Amygdala (tissue), 56 donors: ENCODE results near the gene CYP46A1.

Experiments used
- DNase-seq, 56 donors: peaks; one replicate each; lab custom pipeline; 2025; lab: John Stamatoyannopoulos, UW

CYP46A1 gene

GRCh38 chr14:99672506-99673304, 11.4 kb upstream of the CYP46A1 start:
- peak in 4 of 56 donors; percentile 8 to 33 (median 18) for DNase-seq

DNA sequence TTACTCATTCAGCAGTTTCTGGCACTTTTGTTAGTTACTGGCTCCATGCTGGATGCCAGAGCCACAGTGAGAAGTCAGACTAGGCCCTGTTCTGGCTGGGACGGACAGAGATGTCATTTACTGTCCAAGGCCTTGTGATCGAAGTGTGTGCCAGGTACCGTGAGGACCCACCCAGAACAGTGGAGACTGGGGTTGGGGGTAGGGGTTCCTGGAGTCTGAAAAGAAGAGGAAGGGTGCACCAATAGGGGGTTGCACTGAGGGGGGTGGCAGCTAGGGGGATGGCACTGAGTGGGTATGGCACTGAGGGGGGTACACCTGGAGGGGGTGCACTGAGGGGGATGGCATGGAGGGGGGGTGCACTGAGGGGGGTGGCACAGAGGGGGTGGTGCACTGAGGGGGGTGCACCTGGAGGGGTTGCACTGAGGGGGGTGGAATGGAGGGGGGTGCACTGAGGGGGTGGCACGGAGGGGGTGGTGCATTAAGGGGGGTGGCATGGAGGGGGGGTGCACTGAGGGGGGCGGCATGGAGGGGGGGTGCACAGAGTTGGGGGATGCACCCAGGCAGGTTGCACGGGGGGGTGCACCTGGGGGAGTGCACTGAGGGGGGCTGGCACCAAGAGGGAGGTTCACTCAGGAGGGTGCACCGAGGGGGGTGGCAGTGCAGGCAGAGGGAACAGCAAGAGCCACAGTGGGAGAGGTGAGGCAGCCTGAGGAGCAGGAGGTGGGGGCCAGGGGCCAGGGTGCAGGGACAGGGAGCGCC, 10.6 kb upstream of the CYP46A1 start:
- DNase-seq = no peak

DNA sequence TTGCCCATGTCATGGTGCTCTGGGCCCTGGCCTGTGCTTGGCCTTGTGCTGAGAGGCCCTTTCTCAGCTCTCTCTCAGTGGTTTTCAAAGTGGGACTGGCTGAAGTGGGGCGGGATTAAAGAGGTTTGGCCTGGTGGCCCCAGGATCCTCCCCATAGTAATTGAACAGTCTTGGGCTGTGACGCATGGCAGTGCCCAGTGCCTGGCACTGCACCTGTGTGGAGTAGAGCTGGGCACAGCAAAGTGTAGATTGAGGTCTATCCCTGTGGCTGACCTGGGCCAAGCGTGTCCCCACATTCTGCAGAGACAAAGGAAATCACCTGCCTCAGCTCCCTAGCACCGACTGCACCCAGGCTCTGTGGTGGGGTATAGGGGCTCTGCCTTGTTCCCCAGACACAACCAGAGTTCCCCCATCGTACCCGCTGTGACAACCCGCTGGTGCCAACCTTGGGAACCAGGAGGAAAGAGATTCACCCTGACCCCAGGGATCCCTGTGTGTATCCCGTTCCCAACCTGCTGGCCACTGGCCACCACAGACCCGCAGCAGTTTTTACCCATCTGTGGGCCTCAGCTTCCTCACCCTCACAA, 9.9 kb upstream of the CYP46A1 start:
- DNase-seq = no peak

DNA sequence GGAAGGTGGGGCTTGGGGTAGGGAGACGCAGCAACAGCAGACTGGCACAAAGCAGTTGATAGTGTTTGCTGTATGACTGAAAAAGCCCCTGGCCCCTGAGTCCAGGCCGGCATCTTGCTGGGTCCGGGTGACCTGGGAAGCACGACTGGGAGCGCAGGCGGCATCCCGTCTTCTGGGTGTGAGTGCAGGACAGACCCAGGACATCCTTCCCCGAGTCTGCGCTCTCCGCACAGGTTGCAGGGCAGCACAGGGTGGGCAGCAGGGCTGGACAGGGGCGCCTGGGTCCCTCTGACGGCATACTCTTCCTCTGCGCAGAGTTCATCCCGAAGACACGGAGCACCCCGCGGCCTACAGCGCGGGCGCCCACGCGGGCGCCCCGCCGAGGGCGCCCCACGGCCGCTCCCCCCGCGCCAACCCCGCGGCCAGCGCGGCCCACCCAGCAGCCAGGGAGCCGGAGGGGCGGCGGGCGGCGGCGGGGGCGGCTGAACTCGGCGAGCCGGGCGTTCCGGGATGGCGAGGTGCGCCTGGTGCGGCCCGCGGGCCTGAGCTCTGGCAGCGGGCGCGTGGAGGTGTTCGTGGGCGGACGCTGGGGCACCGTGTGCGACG, 9.2 kb upstream of the CYP46A1 start:
- no peak for DNase-seq

DNA sequence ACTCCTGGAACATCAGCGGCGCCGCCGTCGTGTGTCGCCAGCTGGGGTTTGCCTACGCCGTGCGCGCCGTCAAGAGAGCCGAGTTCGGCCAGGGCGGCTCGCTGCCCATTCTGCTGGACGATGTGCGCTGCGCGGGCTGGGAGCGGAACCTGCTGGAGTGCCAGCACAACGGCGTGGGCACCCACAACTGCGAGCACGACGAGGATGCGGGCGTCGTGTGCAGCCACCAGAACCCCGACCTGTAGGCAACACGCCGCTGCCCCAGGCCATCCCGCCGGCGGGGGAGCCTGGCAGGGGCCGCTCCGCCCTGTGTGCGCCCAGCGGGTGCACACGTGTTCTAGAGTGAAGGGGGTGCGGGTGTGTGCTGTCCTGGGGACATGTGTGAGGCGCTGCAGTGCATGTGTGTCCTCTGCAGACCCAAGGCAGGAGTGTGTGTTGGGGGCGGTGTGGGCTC, 8.7 kb upstream of the CYP46A1 start:
- DNase-seq = no peak

DNA sequence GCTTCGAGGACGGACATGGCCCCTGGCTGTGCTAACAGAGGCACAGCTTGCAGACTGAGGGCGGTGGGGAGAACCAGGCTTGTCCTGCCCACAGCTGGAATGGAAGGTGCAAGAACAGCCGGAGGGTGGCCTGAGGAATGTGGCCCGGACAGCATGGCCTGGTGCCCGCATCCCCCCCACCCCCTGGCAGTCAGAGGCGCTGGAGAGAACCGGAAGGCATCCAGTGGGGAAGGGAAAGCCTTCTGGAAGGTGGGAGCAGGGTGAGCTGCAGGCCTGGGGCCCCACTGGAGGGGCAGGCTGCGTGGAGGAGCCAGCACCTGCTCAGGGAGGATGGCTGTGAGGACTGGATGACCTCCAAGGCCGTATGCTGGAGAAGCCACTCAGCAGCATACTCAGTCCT, 8.1 kb upstream of the CYP46A1 start:
- no peak for DNase-seq

DNA sequence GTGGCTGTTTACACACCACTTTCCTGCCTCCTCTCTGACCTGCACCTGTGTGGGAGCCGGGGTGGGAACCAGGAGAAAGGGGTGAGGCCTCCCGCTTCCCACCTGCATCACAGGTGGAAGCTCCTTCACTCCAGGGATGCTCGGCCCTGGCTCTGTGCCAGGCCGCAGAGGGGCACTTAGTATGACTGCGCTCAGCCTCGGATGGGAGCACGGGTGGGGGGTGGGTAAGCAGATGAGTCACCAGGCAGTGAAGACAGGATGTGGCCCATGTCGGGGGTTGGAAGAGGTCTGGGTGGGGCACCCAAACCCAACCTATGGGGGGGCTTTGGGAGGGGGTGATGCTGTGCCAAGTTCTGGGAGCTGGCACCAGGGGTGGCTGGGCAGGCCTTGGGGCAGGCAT, 7.4 kb upstream of the CYP46A1 start:
- no peak for DNase-seq

DNA sequence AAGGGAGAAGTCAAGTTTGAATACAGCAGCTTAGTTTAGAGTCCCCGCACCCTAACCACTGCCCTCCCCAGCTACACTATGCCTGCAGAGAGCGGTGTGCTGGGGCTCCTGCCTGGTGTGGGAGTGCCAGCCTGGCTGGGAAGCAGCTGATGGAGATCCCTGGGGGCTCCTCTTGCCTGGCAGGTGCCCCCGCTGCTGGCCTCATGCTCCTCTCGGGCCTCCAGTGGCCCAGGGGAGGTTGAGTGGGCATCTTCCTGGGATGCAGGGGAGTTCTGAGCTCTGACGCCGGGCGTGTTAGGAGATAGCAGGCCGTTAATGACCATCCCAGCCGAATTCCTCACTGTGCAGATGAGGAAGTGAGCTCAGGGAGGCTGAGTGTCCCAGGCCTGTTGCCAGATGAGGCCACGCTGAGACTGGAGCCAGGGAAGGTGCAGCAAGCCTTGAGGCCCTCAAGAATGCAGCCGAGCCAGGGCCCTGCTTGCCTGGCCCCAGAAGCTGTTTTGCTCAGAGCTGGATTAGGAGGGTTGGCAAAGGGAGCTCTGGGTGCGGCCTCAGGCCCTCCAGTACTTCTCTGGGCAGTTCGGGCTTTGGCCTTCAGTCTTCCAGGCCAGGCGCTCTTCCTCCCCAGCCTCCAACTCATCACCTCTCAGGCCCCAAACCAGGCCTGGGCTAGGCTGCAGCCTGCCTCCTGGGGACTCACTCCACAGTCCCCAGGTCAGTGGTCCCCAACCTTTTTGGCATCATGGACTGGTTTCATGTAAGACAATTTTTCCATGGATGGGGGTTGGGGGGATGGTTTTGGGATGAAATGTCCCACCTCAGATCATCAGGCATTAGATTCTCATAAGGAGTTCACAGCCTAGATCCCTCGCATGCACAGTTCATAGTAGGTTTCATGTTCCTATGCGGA, 6.6 kb upstream of the CYP46A1 start:
- DNase-seq = no peak

- no peak for DNase-seq
Measured at GRCh38 chr14:99678198-99678597, 5.9 kb upstream of the CYP46A1 start.

DNA sequence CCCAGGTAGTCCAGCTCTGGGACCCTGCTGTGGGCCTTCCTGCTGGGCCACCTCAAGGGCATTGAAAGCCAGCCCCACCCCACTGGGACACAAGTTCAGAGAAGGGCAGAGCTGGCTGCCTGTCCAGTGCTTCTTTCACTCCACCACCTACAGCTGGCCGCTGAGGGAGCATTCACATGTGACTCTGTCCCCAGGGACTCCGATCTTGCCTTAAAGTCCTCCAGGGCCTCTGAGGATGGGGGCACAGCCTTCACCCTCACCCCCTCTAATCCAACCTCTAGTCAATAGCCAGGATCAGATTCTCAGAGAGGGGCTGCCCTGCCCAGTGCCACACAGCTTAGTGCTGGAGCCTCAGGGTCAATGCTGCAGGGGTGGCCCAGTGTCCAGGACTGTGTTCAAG, 5.0 kb upstream of the CYP46A1 start:
- DNase-seq = no peak

- no peak for DNase-seq
Measured at GRCh38 chr14:99679543-99679942, 4.6 kb upstream of the CYP46A1 start.

GRCh38 chr14:99679996-99680395, 4.1 kb upstream of the CYP46A1 start:
- DNase-seq = no peak

DNA sequence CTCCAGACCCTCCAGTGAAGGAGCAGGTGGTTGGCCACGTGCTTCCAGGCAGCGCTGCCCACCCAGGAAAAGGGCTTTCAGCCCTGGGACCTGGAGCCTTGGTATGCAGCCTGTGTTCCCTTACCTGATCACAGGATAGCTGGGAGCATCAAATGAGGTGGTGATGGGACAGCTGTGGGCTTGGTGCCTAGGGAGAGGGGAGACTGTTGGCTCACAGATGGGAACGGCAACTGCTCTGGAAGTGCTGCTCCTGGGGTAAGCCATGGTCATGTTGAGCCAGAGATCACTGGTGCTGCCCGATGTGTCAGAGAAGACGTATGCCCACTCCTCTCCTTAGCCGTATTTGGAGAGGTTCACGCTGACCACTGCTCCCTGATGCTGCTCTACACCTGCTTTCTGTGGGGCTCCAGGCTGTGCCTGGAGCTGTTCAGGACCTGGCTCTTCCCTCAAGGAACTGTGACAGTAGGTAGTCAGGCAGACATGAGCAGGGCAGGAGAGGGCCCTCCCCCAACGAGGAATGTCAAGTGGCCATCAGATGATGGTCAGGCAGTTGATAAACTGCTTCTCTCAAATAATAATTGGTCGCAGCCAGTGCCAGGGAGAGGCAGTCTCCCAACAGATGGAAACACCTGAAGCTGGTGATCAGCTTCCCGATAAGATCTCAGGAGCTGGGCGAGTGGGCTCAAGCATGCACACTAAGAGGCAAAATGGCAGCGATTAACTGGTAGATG, 2.8 kb upstream of the CYP46A1 start:
- no peak for DNase-seq

GRCh38 chr14:99681832-99682148, 2.3 kb upstream of the CYP46A1 start:
- no peak for DNase-seq

DNA sequence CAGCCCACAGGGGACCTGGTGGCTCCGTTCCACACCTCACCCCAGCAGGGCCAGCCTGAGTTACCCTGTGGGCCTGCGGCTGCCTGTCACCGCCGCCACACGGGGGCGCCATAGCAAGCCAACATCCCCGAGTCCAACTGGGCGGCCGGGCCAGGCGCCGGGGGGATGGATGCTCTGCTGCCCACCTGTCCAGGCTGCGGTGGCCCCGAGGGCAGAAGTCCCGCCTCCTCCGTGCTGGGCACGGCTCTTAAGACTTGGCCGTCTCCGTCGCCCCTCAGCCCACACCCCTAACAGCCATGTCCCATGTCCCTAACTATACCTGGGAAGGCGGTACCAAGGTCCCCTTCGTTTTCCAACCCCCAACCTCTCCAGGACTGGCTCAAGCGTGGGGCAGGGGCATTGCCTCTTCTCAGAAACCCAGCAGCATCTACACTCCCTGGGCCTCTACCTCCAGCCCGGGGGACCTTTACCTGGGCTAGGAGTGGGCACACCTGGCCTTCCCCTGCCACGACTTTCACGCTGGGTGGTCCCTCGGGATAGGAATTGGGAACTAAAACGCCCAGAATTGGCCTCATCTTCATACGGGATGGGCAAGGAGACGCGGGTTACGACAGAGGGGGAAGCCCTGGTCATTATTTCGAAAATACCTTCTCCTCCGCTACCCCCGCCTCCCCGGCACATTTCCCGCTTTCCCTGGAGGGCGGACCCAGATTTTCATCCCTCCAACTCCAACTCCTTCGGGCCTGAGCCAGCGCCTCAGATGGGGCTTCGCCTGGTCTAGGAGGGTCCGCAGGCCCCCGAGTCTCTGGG, 1.1 kb upstream of the CYP46A1 start:
- DNase-seq = peak in 53 of 56 donors; percentile 25 to 86 (median 60)

- no peak for DNase-seq
Measured at GRCh38 chr14:99684410-99684934, 374 bp downstream of the CYP46A1 start.

GRCh38 chr14:99685151-99685591, 1.1 kb downstream of the CYP46A1 start:
- no peak for DNase-seq

- no peak for DNase-seq
Measured at GRCh38 chr14:99685596-99685995, 1.5 kb downstream of the CYP46A1 start.
